GM19372 (cell line): ENCODE measurements around the gene PRKAR1B.
"Not testable (repeated sequence)": the region's sequence is repeated elsewhere in the genome, so short reads cannot be mapped to it uniquely, and the experiment has no call there.

Experiments used
- ATAC-seq: cut with Tn5 transposase; IDR thresholded peaks from one replicate; pipeline ENCODE4 v1.9.1; 2021; ENCODE audit warnings: mild to moderate bottlenecking, low read depth, moderate library complexity; ENCODE audit not compliant: unreplicated experiment

The PRKAR1B gene

GRCh38 chr7:652167-652566 is 74.9 kb downstream of the PRKAR1B start:
- not testable (repeated sequence) for ATAC-seq

- no peak for ATAC-seq
Observed at GRCh38 chr7:651032-651728, 75.9 kb downstream of the PRKAR1B start.

- no peak for ATAC-seq
Observed at GRCh38 chr7:650339-651031, 76.6 kb downstream of the PRKAR1B start.

- no peak for ATAC-seq
Observed at GRCh38 chr7:646951-647350, 80.1 kb downstream of the PRKAR1B start.

- no peak for ATAC-seq
Observed at GRCh38 chr7:646487-646886, 80.6 kb downstream of the PRKAR1B start.

GRCh38 chr7:645606-646005 is 81.5 kb downstream of the PRKAR1B start:
- no peak for ATAC-seq

- ATAC-seq: no peak
Observed at GRCh38 chr7:644381-645305, 82.4 kb downstream of the PRKAR1B start.

GRCh38 chr7:641966-642365 is 85.1 kb downstream of the PRKAR1B start:
- ATAC-seq: no peak

- no peak for ATAC-seq
Observed at GRCh38 chr7:641269-641671, 85.8 kb downstream of the PRKAR1B start.

GRCh38 chr7:638256-639011 is 88.6 kb downstream of the PRKAR1B start:
- no peak for ATAC-seq

GRCh38 chr7:637826-638225 is 89.3 kb downstream of the PRKAR1B start:
- ATAC-seq: no peak

GRCh38 chr7:636396-636795 is 90.7 kb downstream of the PRKAR1B start:
- no peak for ATAC-seq

GRCh38 chr7:635687-636382 is 91.2 kb downstream of the PRKAR1B start:
- ATAC-seq: not testable (repeated sequence)

GRCh38 chr7:635227-635626 is 91.9 kb downstream of the PRKAR1B start:
- ATAC-seq: no peak

GRCh38 chr7:633381-634018 is 93.6 kb downstream of the PRKAR1B start:
- ATAC-seq: no peak

GRCh38 chr7:632831-633210 is 94.3 kb downstream of the PRKAR1B start:
- no peak for ATAC-seq

GRCh38 chr7:631964-632830 is 94.9 kb downstream of the PRKAR1B start:
- no peak for ATAC-seq

- no peak for ATAC-seq
Observed at GRCh38 chr7:631291-631711, 95.8 kb downstream of the PRKAR1B start.
